KMS-11 (cell line): ENCODE results near the gene TSPOAP1.

Source experiments
- H2AFZ ChIP-seq: fragments of 200-600 bp; sonication (generic); 2 replicates; pipeline ENCODE4 v1.6.1; 2016; ENCODE audit warnings: antibody characterized with exemption, mixed run types, low read depth
- H3K27ac ChIP-seq: fragments of 200-600 bp; sonication (generic); 2 replicates; pipeline ENCODE4 v1.6.1; 2016; ENCODE audit warnings: mild to moderate bottlenecking, mixed run types
- H3K27me3 ChIP-seq: fragments of 200-600 bp; sonication (generic); 2 replicates; pipeline ENCODE4 v1.6.1; 2017; ENCODE audit warnings: mild to moderate bottlenecking, low read depth, mixed run types, moderate library complexity; ENCODE audit not compliant: insufficient read depth
- H3K36me3 ChIP-seq: fragments of 200-600 bp; sonication (generic); 2 replicates; pipeline ENCODE4 v1.6.1; 2017; ENCODE audit warnings: mild to moderate bottlenecking, mixed run types; ENCODE audit not compliant: insufficient read depth
- H3K4me1 ChIP-seq: fragments of 200-600 bp; sonication (generic); 2 replicates; pipeline ENCODE4 v1.6.1; 2016; ENCODE audit warnings: mild to moderate bottlenecking, low read depth, mixed run types; ENCODE audit not compliant: poor library complexity, severe bottlenecking
- H3K4me2 ChIP-seq: fragments of 200-600 bp; sonication (generic); 2 replicates; pipeline ENCODE4 v1.7.0; 2016; ENCODE audit warnings: mild to moderate bottlenecking, mixed run types
- H3K4me3 ChIP-seq: fragments of 200-600 bp; sonication (generic); IDR thresholded peaks from 2 replicates; pipeline ENCODE4 v1.6.1; 2017; ENCODE audit warnings: low read depth, low read length, mixed read lengths; ENCODE audit not compliant: insufficient read depth
- H3K79me2 ChIP-seq: fragments of 200-600 bp; sonication (generic); 2 replicates; pipeline ENCODE4 v1.6.1; 2016; ENCODE audit warnings: low read depth, mixed run types; ENCODE audit not compliant: insufficient read depth
- H3K9ac ChIP-seq: fragments of 200-600 bp; sonication (generic); 2 replicates; pipeline ENCODE4 v1.6.1; 2016; ENCODE audit warnings: mild to moderate bottlenecking, mixed run types
- H4K20me1 ChIP-seq: fragments of 200-600 bp; sonication (generic); 2 replicates; pipeline ENCODE4 v1.6.1; 2016; ENCODE audit warnings: mild to moderate bottlenecking, mixed run types; ENCODE audit not compliant: insufficient read depth
- CTCF ChIP-seq: fragments of 200-600 bp; sonication (generic); conservative IDR thresholded peaks from 2 replicates; pipeline ENCODE4 v1.6.1; 2017; ENCODE audit warnings: low read depth, mild to moderate bottlenecking, antibody characterized with exemption, low read length, moderate library complexity, mixed read lengths

The TSPOAP1 gene

GRCh38 chr17:58329035-58329809 is 627 bp upstream of the TSPOAP1 start:
- H3K4me2 ChIP-seq: peak overlapping the region; percentile 95
- H3K27me3 ChIP-seq: no peaks in the 10 kb centered on the region
- TF ChIP-seq CTCF: peak; percentile 79
- peaks cover 44% of the 10 kb centered on the region for H3K79me2 ChIP-seq
- peaks cover 11% of the 10 kb centered on the region; the same call in 1 of the 2 replicates for H3K36me3 ChIP-seq
- peaks cover 7% of the 10 kb centered on the region; the same call in 1 of the 2 replicates for H4K20me1 ChIP-seq
- peak overlapping the region; percentile 96 for H3K27ac ChIP-seq
- H3K9ac ChIP-seq: peak overlapping the region; percentile 100; the same call in 1 of the 2 replicates
- no peak overlapping the region for H2AFZ ChIP-seq
- H3K4me3 ChIP-seq: no peak overlapping the region
- peaks cover 40% of the 10 kb centered on the region for H3K4me1 ChIP-seq

GRCh38 chr17:58327363-58328194 is 1.0 kb downstream of the TSPOAP1 start:
- Histone ChIP-seq H3K4me2 (peak overlapping the region; percentile 15), H2AFZ (no peak overlapping the region), H3K27me3 (no peaks in the 10 kb centered on the region), H4K20me1 (peaks cover 7% of the 10 kb centered on the region; the same call in 1 of the 2 replicates), H3K4me1 (peaks cover 31% of the 10 kb centered on the region), H3K27ac (peak overlapping the region; percentile 96), H3K36me3 (peaks cover 11% of the 10 kb centered on the region; the same call in 1 of the 2 replicates), H3K9ac (peak overlapping the region; percentile 17; the same call in 1 of the 2 replicates), H3K79me2 (peaks cover 29% of the 10 kb centered on the region), H3K4me3 (no peak overlapping the region)
- TF ChIP-seq CTCF: no peak

- H3K4me3 ChIP-seq: no peak overlapping the region
- no peak overlapping the region; the same call in 1 of the 2 replicates for H3K9ac ChIP-seq
- H4K20me1 ChIP-seq: peaks cover 7% of the 10 kb centered on the region; the same call in 1 of the 2 replicates
- H3K36me3 ChIP-seq: peaks cover 6% of the 10 kb centered on the region; the same call in 1 of the 2 replicates
- TF ChIP-seq CTCF: no peak
- no peaks in the 10 kb centered on the region for H3K27me3 ChIP-seq
- H3K79me2 ChIP-seq: peaks cover 21% of the 10 kb centered on the region
- H3K4me2 ChIP-seq: peak overlapping the region; percentile 15; the same call in 1 of the 2 replicates
- peak overlapping the region; percentile 96; the same call in 1 of the 2 replicates for H3K27ac ChIP-seq
- H3K4me1 ChIP-seq: peaks cover 31% of the 10 kb centered on the region
- no peak overlapping the region for H2AFZ ChIP-seq
Observed at GRCh38 chr17:58326609-58327362, 1.8 kb downstream of the TSPOAP1 start.

GRCh38 chr17:58325976-58326468 is 2.6 kb downstream of the TSPOAP1 start:
- Histone ChIP-seq H3K4me3 (no peak overlapping the region), H3K79me2 (peaks cover 13% of the 10 kb centered on the region), H4K20me1 (peaks cover 2% of the 10 kb centered on the region; the same call in 1 of the 2 replicates), H3K4me1 (peaks cover 31% of the 10 kb centered on the region), H2AFZ (no peak overlapping the region), H3K27me3 (no peaks in the 10 kb centered on the region), H3K9ac (no peak overlapping the region), H3K27ac (peak overlapping the region; percentile 8; the same call in 1 of the 2 replicates), H3K36me3 (no peaks in the 10 kb centered on the region), H3K4me2 (no peak overlapping the region)
- no peak for TF ChIP-seq CTCF
